Hepatocyte (in vitro differentiated cells): ENCODE data around the gene FAM124A. TPM values are rescaled to one million over a fixed set of nuclear protein-coding genes. Genes with fewer than 3 reads are reported as not detected.

ENCODE experiments used
- DNase-seq: peaks from one replicate; pipeline ENCODE4 v3.0.0-alpha.2; 2016; ENCODE audit warnings: low spot score
- H2AFZ ChIP-seq: fragments of 200-600 bp; sonication (generic); 2 replicates; pipeline ENCODE4 v1.6.0; 2016; ENCODE audit warnings: antibody characterized with exemption, mild to moderate bottlenecking
- H3K27ac ChIP-seq: fragments of 200-600 bp; sonication (generic); 2 replicates; pipeline ENCODE4 v1.5.1; 2016; ENCODE audit warnings: mild to moderate bottlenecking
- H3K27me3 ChIP-seq: fragments of 200-600 bp; sonication (generic); 2 replicates; pipeline ENCODE4 v1.6.1; 2016
- H3K36me3 ChIP-seq: fragments of 200-600 bp; sonication (generic); replicated peaks from 2 replicates; pipeline ENCODE4 v1.5.1; 2016; ENCODE audit warnings: low read depth; ENCODE audit not compliant: insufficient read depth
- H3K4me1 ChIP-seq: fragments of 200-600 bp; sonication (generic); 2 replicates; pipeline ENCODE4 v1.5.1; 2016; ENCODE audit warnings: mild to moderate bottlenecking, moderate library complexity; ENCODE audit not compliant: insufficient read depth
- H3K4me2 ChIP-seq: fragments of 200-600 bp; sonication (generic); 2 replicates; pipeline ENCODE4 v1.6.0; 2016
- H3K4me3 ChIP-seq: fragments of 200-600 bp; sonication (generic); 2 replicates; pipeline ENCODE4 v1.5.1; 2016; ENCODE audit warnings: mild to moderate bottlenecking
- H3K79me2 ChIP-seq: fragments of 200-600 bp; sonication (generic); 2 replicates; pipeline ENCODE4 v1.6.0; 2017; ENCODE audit warnings: mild to moderate bottlenecking
- H3K9me2 ChIP-seq: fragments of 200-600 bp; sonication (generic); replicated peaks from 2 replicates; pipeline ENCODE4 v1.6.0; 2017; ENCODE audit warnings: mild to moderate bottlenecking; ENCODE audit not compliant: insufficient read depth
- H3K9me3 ChIP-seq: fragments of 200-600 bp; sonication (generic); 2 replicates; pipeline ENCODE4 v1.5.1; 2016; ENCODE audit warnings: low read depth, mild to moderate bottlenecking
- H4K20me1 ChIP-seq: fragments of 200-600 bp; sonication (generic); 2 replicates; pipeline ENCODE4 v1.6.0; 2016; ENCODE audit warnings: mild to moderate bottlenecking; ENCODE audit not compliant: insufficient read depth, poor library complexity, severe bottlenecking
- EZH2 ChIP-seq: fragments of 200-600 bp; sonication (generic); IDR thresholded peaks from 2 replicates; pipeline ENCODE4 v1.6.1; 2016; ENCODE audit warnings: antibody characterized with exemption, mild to moderate bottlenecking, borderline replicate concordance
- EZH2phosphoT487 ChIP-seq: fragments of 200-600 bp; sonication (generic); IDR thresholded peaks from one replicate; pipeline ENCODE4 v1.6.1; 2018; ENCODE audit warnings: antibody characterized with exemption, mild to moderate bottlenecking, low read depth, moderate library complexity; ENCODE audit not compliant: unreplicated experiment, severe bottlenecking
- WGBS: methylation state at CpG from one replicate; pipeline ENCODE4 v1.1.6; 2016; ENCODE audit warnings: low lambda C conversion rate; ENCODE audit errors: missing lambda C conversion rate; 5-methylcytosine and 5-hydroxymethylcytosine counted together
- polyA plus RNA-seq: library from polyadenylated mRNA; unstranded; fragments of >200 nt; fragmentation: Nextera tagmentation; extraction: Ambion mirVana; gene quantifications from 2 replicates; pipeline ENCODE4 v1.2.1, GENCODE V29; 2016
- total RNA-seq: library from RNA; depleted of rRNA; stranded (reverse); fragments of >200 nt; gene quantifications from 2 replicates; pipeline ENCODE4 v1.2.3, GENCODE V29; 2014
- TF ChIP-seq, protein P1 (sequence below): fragments of 200-600 bp; sonication (generic); IDR thresholded peaks from 2 replicates; pipeline ENCODE4 v1.5.1; 2016; ENCODE audit warnings: antibody characterized with exemption, mild to moderate bottlenecking; ENCODE audit not compliant: poor library complexity

The FAM124A gene
- total and polyA plus RNA-seq, 2 experiments from 2014 or later: 0.60 to 1.7 TPM

DNA sequence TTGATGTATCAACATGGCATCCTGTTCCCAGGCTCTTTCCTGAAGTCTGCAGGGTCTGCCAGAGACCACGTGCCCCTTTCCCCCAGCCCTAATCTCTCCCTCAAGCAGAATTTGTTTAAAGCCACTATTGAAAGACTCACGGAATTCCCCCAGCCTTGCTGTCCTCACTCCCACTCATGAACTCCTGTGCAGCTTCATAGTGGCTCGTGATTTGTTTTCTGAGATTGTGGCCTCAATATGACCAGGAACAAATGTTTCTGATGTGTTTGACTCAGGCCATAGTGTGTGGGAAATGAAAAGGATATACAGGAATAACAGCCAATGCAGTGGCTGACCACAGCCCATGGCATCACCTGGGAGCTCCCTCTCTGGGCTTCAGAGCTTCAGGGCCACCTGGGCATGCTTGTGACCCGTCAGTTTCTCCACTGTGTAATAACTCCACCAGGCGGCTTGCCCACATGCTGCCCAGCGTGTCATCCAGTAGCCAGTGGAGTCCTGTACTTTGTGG lies 109.2 kb downstream of the FAM124A start:
- Histone ChIP-seq H2AFZ (no peak overlapping the region), H3K9me3 (no peaks in the 10 kb centered on the region), H3K9me2 (no peaks in the 10 kb centered on the region), H3K4me3 (no peak overlapping the region), H3K4me2 (no peak overlapping the region), H3K27me3 (no peaks in the 10 kb centered on the region), H3K79me2 (no peaks in the 10 kb centered on the region), H4K20me1 (no peaks in the 10 kb centered on the region), H3K4me1 (no peaks in the 10 kb centered on the region), H3K27ac (no peak overlapping the region), H3K36me3 (no peaks in the 10 kb centered on the region)
- no peak for DNase-seq
- TF ChIP-seq, protein P1, sequence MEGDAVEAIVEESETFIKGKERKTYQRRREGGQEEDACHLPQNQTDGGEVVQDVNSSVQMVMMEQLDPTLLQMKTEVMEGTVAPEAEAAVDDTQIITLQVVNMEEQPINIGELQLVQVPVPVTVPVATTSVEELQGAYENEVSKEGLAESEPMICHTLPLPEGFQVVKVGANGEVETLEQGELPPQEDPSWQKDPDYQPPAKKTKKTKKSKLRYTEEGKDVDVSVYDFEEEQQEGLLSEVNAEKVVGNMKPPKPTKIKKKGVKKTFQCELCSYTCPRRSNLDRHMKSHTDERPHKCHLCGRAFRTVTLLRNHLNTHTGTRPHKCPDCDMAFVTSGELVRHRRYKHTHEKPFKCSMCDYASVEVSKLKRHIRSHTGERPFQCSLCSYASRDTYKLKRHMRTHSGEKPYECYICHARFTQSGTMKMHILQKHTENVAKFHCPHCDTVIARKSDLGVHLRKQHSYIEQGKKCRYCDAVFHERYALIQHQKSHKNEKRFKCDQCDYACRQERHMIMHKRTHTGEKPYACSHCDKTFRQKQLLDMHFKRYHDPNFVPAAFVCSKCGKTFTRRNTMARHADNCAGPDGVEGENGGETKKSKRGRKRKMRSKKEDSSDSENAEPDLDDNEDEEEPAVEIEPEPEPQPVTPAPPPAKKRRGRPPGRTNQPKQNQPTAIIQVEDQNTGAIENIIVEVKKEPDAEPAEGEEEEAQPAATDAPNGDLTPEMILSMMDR: no peak
- TF ChIP-seq EZH2phosphoT487 (no peak), EZH2 (no peak)
- WGBS: 84% methylated on average over 6 of the region's 6 CpGs

DNA sequence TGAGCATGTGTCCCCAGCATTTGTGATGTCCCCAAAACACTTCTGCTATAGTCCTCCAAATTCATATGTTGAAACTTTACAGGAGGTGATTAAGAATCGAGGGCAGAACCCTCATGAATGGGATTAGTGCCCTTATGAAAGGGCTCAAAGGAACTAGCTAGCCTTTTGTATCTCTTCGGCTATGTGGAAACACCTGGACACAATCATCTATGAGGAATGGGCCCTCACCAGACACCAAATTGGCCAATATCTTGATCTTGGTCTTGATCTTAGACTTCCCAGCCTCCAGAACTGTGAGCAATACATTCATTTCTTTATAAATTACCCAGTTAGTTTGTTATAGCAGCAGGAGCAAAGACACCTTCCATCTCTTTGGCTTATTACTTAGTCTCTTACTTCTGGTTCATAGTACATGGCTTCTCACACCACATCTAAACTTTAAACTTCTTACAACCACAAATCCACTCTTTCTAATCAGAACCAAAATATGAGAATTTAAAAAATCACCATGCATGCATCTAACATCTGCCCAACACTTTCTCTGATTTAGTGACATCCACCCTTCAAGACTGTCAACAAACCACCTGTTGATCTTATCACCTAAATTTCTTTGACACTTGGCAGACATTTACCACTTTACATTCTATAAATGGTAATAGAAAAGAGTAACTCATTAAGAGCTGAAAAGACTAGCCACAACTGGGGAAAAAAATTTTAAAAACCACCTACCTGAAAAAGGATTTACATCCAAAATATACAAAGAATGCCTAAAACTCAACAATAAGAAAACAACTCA lies 110.6 kb downstream of the FAM124A start:
- H3K27me3 ChIP-seq: no peaks in the 10 kb centered on the region
- H3K4me3 ChIP-seq: no peak overlapping the region
- no peak overlapping the region for H3K4me2 ChIP-seq
- no peaks in the 10 kb centered on the region for H3K9me2 ChIP-seq
- no peak for TF ChIP-seq EZH2
- H3K27ac ChIP-seq: no peak overlapping the region
- H3K36me3 ChIP-seq: no peaks in the 10 kb centered on the region
- no peak for DNase-seq
- 78% methylated on average over 2 of the region's 2 CpGs for WGBS
- H2AFZ ChIP-seq: no peak overlapping the region
- no peaks in the 10 kb centered on the region for H3K79me2 ChIP-seq
- H4K20me1 ChIP-seq: no peaks in the 10 kb centered on the region
- H3K4me1 ChIP-seq: no peaks in the 10 kb centered on the region
- H3K9me3 ChIP-seq: no peaks in the 10 kb centered on the region

DNA sequence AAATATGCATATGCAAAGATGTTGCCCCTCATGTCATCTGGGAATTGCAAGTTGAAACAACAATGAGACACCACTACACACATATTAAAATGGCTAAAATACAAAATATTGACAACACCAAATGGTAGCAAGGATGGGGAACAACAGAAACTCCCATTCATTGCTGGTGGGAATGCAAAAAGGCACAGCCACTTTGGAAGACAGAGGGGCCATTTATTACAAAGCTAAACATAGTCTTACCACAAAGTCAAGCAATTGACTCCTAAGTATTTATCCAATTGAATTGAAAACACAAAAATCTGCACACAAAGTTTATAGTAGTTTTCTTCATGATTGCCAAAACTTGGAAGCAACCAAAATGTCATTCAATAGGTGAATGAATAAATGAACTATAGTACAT lies 111.2 kb downstream of the FAM124A start:
- Histone ChIP-seq H3K36me3 (no peaks in the 10 kb centered on the region), H3K4me3 (no peak overlapping the region), H3K27ac (no peak overlapping the region), H3K4me2 (no peak overlapping the region), H3K4me1 (no peaks in the 10 kb centered on the region), H3K9me2 (no peaks in the 10 kb centered on the region), H3K27me3 (no peaks in the 10 kb centered on the region), H3K9me3 (no peaks in the 10 kb centered on the region), H3K79me2 (no peaks in the 10 kb centered on the region), H4K20me1 (no peaks in the 10 kb centered on the region), H2AFZ (no peak overlapping the region)
- no peak for DNase-seq
- TF ChIP-seq EZH2 (no peak), EZH2phosphoT487 (no peak)
- TF ChIP-seq, protein P1: no peak

DNA sequence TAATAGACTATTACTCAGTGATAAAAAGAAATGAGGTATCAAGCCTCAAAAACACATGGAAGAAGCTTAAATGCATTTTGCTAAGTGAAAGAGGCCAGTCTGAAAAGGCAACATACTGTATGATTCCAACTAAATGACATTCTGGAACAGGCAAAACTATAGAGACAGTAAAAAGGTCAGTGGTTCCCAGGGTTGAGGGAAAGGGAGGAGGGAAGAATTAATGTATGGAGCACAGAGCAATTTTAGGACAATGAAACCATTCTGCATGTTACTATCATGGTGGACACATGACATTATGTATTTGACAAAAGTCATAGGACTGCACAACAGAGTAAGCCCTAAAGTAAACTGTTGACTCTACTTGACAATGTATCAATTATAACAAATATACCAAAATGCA lies 111.6 kb downstream of the FAM124A start:
- Histone ChIP-seq H3K36me3 (no peaks in the 10 kb centered on the region), H3K9me3 (no peaks in the 10 kb centered on the region), H4K20me1 (no peaks in the 10 kb centered on the region), H3K27me3 (no peaks in the 10 kb centered on the region), H3K4me3 (no peak overlapping the region), H2AFZ (no peak overlapping the region), H3K27ac (no peak overlapping the region), H3K4me1 (no peaks in the 10 kb centered on the region), H3K4me2 (no peak overlapping the region), H3K9me2 (no peaks in the 10 kb centered on the region), H3K79me2 (no peaks in the 10 kb centered on the region)
- no peak for DNase-seq
- TF ChIP-seq EZH2phosphoT487: no peak
- TF ChIP-seq, protein P1: no peak
- TF ChIP-seq EZH2: no peak
